Left renal cortex interstitium (tissue), 4 donors: ENCODE data around the gene CCDC112. TPM values are rescaled to one million over a fixed set of nuclear protein-coding genes. Genes with fewer than 3 reads are reported as not detected.
A peak's percentile ranks its signal among the peaks of the same experiment; 100 is the strongest.
"Not testable (repeated sequence)": the region's sequence is repeated elsewhere in the genome, so short reads cannot be mapped to it uniquely, and the experiment has no call there.

Source experiments
- DNase-seq, 4 donors: peaks; one replicate each; pipeline ENCODE4 v3.0.0-alpha.2; 2013; ENCODE audit warnings: low read depth in 4 of 4, low spot score in 2 of 4, missing footprints in 1 of 4
- polyA plus RNA-seq, 4 donors: library from polyadenylated mRNA; unstranded; fragments of 120-200 nt; gene quantifications; one replicate each; pipeline ENCODE4 v1.2.1, GENCODE V29; 2013; ENCODE audit not compliant: insufficient read length in 4 of 4

Gene CCDC112, protein sequence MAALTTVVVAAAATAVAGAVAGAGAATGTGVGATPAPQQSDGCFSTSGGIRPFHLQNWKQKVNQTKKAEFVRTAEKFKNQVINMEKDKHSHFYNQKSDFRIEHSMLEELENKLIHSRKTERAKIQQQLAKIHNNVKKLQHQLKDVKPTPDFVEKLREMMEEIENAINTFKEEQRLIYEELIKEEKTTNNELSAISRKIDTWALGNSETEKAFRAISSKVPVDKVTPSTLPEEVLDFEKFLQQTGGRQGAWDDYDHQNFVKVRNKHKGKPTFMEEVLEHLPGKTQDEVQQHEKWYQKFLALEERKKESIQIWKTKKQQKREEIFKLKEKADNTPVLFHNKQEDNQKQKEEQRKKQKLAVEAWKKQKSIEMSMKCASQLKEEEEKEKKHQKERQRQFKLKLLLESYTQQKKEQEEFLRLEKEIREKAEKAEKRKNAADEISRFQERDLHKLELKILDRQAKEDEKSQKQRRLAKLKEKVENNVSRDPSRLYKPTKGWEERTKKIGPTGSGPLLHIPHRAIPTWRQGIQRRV
- polyA plus RNA-seq = 10 to 100 TPM; 14.5 to 17.7 (median 17.3) TPM

DNA sequence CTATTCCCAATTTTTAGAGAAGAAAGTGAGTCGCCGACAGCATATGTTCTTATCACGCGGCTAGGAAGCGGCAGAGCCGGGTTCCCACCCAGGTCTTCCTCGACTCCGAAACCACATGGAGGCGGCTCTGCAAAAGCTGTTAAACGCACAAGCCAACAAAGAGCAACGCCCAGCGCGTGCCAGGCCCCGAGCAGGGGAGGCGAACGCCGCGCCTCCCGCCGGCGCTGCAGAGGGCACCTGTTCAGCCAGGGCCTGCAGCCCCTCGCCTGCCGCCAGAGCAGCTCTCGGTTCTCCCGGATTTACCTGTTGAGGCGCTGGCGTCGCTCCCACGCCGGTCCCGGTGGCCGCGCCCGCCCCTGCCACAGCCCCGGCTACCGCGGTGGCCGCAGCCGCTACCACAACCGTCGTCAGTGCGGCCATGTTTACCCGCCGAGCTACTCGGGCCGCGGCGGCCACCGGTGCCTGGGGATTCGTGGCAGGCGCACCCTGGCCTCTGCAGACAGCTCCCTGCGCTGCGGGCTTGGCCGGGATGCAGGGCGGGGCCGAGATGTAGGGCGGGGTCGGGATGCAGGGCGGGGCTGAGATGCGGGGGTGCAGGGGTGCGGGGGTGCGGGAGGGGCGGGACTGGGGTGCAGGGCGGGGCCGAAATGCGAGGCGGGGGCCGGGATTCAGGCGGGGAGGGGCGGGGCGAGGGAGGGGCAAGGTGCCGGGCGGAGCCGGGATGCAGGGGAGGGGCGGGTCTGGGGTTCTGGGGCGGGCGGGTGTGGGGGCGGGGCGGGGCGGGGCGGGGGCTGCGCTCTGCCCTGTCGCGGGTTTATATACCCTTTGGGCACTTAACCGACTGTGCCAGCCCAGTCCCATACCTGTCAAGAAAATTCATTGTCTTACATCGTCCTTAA lies at the start of gene CCDC112:
Gene CCDC112 (minus strand): TSS at position 531 of the 899 bp plus-strand sequence. CDS start 111 bp downstream, at position 420.
- peak in 1 of 4 donors; percentile 38 for DNase-seq

DNA sequence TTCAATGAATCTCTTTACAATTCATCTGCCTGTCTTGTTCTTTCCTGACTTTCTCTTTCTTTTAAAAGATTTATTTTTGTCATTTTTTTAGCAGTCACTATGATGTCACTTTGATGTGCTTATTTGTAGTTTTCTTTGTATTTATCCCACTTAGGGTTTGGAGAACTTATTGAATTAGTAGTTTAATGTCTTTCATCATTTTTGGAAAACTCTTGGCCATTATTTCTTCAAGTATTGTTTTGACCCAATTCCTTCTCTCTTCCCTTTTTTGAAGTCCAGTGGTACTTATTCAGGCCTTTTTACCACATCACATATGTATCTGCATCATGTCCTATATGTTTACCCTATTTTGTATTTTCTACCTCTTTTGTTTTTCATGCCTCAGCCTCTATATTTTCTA lies 48.9 kb upstream of the CCDC112 start:
- DNase-seq = no peak

DNA sequence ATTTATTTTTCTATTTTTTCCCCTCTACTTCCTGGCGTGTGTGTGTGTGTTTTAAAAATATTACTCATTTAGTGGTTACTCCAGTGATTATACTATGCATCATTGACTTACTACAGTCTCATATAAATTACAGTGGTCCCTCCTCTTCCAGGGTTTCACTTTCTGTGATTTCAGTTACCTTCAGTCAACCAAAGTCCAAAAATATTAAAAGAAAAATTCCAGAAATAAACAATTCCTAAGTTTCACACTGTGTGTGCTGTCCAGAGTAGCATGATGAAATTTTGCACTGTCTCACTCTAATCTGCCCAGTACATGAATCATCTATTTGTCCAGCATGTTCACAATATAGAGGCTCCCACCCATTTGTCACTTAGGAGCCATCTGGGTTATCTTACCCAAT lies 47.4 kb upstream of the CCDC112 start:
- no peak for DNase-seq

DNA sequence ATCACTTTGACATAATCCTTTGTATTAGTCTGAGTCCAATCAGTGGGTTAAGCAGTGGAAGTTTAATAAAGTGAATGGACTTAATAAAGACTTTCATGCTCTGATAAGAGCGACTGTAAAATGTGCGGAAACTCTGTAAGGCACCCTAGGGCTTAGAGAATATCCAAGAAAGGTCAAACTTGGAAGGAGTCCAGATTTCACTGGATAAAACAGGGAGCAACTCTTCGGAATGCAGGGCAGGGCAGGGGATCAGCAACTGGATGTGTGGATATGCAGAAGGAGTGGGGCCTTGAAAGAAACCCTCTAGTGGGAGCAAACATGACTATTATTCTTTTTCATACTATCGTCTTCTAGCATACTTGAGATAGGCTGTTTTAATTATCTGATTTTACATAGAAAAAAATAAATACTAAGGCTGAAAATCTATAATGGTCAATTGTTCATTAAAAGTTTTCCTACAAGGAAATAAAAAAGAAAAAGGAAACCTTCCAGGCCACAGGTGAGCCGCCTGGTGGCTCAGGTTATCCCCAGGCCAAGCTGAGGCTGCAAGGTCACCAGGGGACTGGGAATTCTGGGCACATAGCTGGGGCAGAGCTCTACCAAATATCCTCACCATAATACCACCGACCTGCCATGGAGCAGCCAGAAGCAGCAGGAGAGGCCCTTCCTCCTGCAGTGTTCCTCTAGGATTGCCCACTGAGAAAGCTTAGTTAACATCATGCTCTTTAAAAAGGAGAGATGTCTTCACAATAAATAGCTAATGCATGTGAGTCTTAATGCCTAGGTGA lies 46.3 kb upstream of the CCDC112 start:
- DNase-seq = no peak

DNA sequence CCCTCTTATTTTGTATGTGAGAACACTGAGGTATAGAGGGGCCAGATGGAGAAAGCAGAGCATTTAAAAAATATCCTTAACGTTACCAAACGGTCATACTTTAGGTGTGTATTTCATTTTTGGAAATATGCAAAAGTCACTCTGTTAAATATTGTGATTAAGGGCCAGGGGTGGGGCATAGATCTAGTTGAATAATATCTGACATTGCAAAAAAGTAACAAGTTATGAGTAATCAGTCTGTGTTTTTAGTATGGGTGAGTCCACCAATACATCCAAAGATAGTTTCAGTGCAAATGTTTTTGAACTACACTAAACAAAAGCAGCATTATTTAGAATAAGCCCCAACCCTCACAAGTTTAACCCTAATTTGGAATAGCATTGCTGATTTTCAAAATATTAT lies 45.3 kb upstream of the CCDC112 start:
- DNase-seq = no peak

DNA sequence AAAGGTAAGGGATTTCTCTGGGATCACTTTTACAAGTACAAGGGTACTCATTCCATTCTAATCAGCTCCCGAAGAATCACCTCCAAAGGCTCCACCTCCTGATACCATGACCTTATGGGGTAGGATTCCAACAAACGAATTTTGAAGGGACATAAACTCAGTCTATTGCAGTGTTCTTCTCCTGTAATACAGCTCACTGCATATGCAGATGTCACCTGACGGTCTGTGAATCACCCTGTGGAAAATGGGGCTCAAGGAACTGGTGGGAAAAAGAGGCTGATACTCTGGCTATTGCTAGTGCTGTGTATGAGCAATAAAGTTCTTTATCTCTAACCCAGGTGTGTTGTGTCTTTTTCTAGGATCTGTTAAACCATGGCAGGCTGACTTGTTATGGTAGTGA lies 42.4 kb upstream of the CCDC112 start:
- DNase-seq = no peak

DNA sequence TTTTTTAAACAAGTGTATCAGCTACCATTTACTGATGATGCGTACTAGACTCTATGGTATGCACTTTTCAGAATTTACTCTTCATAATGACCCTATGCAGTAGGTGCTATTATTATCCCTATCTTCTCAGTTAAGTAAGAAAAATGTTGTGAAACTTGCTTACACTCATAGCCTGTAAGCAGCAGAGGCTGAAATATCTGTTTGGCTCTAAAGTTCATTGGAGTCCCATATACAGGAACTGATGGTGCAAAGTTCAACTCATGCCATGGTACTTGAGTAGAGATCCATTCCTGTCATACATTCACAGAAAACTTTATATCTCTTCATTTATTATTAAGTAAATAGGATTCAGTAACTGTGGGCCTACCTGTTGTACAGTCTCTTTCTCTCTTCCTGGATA lies 41.4 kb upstream of the CCDC112 start:
- no peak for DNase-seq

DNA sequence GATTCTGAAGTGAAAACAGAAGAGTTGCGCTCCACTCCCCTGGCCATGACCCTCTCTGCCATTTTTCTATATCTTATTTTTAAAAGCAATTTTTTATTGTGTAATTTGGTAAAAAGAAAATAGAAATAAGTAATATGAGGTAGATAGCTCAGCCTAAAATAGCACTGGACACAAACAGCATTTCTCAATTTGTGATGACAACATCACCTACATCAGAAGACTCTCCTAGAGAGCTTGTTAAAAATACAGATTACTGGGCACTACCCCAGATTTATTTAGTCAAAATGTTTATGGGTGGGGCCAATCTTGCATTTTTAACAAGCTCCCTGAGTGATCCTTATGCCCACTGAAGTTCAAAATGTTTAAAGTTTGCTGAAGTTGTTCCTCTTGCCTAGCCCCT lies 40.5 kb upstream of the CCDC112 start:
- no peak for DNase-seq

DNA sequence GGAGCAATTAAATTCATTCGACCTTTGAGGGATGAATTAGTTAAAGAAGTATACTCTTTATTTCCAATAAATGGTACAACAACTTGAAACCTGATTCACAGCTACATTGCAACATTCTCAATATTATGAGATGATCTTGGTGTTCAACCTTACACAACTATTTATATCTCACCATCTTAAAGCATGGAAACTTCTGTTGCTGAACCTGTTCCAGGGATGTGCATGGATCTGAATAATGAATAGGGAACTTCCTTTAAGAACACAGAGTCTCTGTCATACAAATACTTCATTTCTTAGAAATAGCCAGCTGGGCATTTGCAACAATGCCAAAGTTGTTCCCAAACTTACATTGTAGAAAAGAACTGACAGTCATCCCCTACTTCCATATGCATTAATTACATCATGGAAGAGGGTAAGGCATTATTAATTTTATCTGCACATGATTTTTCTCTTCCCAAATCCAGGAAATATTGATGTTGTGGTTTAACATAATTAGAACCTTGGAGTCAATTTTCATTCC lies 39.8 kb upstream of the CCDC112 start:
- DNase-seq = no peak

DNA sequence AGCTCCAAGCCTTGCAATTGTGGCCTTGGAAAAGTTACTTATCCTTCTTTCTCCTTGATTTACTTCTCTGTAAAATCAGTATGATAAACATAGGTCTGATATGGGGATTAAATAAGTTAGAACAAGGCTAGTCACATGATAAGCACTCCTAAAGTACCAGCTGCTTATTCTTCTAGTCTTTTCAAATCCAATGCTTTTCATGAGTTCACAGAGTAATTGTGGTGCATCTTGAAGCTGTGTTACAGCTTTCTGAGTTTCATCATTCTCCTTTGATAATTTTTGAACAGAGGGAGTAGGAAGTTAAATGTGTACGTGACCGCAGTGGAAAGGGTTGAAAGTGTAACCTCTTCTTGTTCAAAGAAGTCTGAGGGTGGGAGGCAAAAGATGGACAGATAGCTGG lies 38.8 kb upstream of the CCDC112 start:
- no peak for DNase-seq

DNA sequence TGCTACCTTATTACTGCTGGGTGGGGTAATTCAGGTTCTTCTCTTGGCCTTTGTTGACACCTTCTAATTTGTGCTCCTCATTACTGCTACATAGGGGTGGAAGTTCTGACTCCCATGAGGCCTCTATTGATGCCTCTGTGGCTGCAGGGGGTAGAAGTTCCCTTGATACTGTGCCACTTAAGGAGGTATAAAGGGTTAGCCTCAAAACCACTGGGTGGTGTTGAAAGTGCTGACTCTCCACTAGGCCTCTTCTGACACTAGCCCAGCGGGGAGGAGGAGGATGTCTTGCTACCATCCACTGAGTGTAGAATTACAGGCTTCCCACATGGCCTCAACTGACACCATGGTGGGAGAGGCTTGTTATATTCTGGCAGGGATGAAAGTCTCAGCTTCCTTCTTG lies 36.7 kb upstream of the CCDC112 start:
- no peak for DNase-seq

DNA sequence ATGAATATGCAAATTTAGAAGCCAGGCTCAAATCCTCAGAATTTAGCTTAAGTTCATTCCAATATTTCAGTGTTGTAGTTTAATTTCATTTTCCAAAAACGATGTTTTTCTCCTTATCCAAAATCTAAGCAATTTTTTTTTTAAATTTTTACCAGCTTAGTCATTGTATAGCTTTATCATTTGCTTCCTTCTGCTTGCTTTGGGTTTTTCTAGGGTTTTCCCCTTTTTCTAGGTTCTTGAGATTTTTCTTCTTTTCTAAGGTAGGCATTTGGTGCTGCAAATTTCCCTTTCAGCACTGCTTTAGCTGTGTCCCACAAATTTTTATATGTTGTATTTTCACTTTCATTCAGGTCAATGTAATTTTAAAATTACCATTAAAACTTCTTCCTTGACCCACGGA lies 34.4 kb upstream of the CCDC112 start:
- DNase-seq = no peak

DNA sequence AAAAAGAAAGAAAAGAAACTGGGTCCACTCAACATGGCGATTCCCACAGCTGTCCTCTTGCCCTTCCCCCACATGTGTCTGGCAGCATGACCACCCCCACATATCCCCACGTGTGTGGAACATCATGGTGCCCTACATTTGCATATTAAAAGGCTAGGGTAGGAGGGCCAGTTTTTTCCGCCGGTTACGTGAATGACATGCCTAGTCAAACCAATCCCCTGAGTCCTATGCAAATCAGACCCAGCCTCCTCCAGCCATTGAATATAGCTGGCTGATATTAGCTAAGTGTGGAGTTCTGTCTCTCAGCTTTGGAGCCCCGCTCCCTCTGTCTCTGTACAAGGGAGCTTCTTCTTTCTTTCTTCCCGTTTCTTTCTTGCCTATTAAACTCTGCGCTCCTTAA lies 33.0 kb upstream of the CCDC112 start:
- no peak for DNase-seq

DNA sequence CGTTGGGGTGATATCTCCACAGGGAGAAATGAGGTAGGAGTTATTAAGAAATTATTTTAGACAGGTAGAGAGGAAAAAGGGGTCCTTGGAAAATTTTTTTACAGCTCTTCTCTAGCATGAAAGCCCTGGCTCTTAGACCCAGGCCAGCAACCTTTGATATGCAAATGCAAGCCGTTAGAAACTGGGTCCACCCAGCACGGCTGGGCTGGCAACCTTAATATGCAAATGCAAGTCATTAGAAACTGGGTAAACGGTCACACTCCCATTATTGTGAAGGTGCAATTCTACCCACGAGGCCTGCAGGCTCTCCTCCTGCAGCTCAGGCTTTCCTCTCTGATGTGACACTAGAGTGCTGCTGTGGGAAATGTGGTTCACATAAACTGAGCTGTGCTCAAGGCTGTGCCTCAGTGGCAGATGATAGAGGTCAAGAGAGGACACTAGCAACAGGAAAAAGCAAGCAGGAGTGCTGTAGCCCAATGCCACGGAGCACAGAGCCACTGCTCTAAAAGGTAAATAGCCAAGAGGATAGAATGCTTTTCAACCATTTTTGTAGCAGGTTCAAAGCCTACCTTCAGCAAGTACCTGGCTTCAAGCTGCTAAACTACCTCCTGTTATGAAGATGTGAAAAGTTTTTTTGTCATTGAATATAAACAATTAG lies 32.3 kb upstream of the CCDC112 start:
- not testable (repeated sequence) for DNase-seq

DNA sequence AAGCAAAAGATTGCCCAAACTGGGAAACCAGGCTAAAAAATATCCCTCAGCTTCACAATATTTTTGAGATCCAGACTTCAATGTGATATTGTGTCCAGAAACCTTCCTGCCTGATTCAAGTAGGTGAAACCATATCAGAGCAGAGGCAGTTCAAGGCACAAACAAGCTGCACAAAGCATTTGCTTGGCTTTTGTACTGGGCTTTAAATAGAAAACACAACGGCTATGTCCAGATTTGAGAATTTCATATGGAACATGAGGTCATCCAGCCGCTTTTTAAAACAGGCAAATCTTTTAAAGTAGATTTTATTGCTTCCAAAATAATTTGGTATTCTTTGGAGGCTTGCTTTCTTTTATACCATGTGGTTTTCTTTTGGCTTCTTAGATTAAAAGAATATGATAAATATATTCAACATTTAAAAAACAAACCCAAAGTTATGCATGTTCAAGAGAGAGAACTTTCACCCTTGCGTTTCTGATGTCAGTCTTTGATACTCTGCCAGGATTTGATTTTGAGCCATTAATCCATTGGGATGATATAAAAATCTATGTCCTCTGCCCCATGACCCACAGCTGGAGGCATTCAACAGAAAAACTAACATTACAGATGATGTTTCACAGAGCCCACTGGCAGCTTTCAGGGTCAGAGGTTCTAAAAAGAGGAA lies 29.0 kb upstream of the CCDC112 start:
- peak in 3 of 4 donors; percentile 31 to 57 (median 32) for DNase-seq

DNA sequence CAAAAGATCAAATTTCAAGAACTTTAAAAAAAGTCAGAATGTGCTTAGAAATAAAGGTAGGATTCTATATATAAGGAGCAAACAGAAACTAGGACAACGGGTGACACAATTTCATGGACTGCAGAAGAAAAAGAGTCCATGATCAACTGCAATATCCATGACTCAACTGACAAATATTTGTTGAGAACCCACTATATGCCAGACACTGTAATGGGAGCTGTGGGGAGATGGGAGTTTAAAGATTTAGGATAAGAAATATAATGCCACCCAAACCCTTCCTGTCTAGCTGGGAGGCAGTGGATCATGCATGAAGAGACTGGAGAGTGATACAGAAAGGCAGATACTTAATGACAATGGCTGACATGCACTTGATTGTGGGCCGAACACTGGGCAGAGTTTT lies 27.6 kb upstream of the CCDC112 start:
- DNase-seq = no peak

DNA sequence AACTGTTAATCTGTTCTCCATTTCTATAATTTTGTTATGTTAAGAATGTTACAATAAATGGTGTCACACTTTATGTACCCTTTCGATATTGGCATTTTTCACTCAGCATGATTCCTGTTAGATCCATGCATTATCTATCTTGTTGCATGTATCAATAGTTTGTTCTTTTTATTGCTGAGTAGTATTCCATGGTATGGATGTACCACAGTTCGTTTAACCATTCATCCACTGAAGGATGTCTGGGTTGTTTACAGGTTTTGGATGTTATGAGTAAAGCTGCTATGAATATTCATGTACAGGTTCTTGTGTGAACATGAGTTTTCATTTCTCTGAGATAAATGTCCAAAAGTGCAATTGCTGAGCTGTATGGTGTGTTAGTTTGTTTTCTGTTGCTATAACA lies 26.3 kb upstream of the CCDC112 start:
- no peak for DNase-seq

DNA sequence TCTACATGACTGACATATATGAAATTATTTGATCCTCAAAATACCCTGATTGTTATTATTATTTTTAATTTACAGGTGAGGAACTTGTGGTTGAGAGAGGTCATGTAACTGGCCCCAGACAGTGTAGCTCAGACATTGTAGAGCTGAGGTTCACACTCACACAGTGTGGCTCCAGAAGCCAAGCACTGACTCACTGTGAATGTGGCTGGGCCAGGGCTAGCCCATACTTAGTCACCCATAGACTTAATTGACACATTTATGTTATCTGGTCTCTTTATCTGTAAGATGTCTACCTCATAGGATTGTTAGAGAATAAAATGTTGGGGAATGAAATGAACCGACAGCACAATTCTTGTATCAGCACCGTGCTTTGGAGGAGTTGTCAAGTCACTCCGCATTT lies 24.9 kb upstream of the CCDC112 start:
- DNase-seq = no peak

DNA sequence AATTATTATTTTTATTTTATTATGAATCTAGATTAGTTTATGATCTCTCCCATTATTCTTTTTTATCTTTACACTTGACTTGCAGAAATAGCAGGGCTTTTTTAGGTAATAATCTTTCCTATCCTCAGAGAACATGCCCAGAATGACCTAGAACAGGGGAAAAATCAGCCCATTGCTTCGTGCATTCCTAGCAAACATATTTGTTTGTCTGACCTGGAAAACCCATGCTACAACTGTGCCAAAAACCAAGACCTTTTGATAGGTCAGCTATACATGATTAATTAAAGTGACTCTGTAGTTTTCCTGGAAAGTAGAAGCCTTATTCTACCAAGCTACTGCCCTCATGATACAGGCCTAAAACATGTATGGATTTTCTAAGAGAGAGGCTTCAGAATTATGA lies 24.1 kb upstream of the CCDC112 start:
- DNase-seq = no peak
